Spleen (tissue), 7 donors: Measurements from ENCODE around the gene GIGYF2.

Source experiments
- POLR2AphosphoS5 ChIP-seq, 3 donors: sonication (generic); formaldehyde crosslinking; IDR thresholded peaks; one replicate each; pipeline ENCODE4 v1.5.1; 2017; ENCODE audit warnings: antibody characterized with exemption in 3 of 3
- TF ChIP-seq, protein P1 (sequence below), 11 experiments: fragments of 200-600 bp in 7 of 11; fragments of 450-650 bp in 4 of 11; sonication (generic) in 4 of 11; IDR thresholded peaks in 8 of 11; conservative IDR thresholded peaks in 3 of 11; 1 replicate in 7 of 11; 2 replicates in 4 of 11; pipeline versions ENCODE4 v1.4.0 to v1.8.0; 2016 to 2021; ENCODE audit warnings: antibody characterized with exemption in 11 of 11, inconsistent platforms in 4 of 11, mild to moderate bottlenecking in 1 of 11
- donor health status: DM: no; HTN: no; CAD: no; lungs with moderate emphysema.
- donor health status: DM: no; HTN: no; CAD: no.
- donor health status: DM: no; HTN: no; CAD: no.

DNA sequence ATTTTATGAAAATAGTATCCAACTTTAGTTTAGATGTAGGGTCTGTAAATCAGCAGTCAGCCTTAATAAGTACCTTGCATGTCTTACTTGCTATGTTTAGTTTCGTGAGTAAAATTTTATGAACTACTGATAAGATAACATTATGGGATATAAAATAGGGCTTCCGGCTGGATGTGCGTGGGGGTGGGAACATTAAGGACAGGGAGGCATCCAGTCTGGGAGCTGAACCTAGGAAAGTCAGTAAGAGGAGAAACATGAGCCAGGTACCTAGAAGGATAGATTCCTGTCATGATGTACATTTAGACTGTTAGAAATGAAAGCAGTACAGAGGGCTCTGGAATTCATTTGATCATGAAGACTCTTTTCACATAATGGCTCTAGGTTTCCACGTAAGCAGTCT is 92.0 kb downstream of the GIGYF2 start:
- no peak for TF ChIP-seq POLR2AphosphoS5 (IDR thresholded peaks at IDR 0.05)
- TF ChIP-seq, protein P1, sequence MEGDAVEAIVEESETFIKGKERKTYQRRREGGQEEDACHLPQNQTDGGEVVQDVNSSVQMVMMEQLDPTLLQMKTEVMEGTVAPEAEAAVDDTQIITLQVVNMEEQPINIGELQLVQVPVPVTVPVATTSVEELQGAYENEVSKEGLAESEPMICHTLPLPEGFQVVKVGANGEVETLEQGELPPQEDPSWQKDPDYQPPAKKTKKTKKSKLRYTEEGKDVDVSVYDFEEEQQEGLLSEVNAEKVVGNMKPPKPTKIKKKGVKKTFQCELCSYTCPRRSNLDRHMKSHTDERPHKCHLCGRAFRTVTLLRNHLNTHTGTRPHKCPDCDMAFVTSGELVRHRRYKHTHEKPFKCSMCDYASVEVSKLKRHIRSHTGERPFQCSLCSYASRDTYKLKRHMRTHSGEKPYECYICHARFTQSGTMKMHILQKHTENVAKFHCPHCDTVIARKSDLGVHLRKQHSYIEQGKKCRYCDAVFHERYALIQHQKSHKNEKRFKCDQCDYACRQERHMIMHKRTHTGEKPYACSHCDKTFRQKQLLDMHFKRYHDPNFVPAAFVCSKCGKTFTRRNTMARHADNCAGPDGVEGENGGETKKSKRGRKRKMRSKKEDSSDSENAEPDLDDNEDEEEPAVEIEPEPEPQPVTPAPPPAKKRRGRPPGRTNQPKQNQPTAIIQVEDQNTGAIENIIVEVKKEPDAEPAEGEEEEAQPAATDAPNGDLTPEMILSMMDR (IDR thresholded peaks at IDR 0.05 in 8 of 11, conservative IDR thresholded peaks at IDR 0.05 in 3 of 11) = no peak
